Endothelial cell of umbilical vein (primary cell): ENCODE data around the gene ADAMTSL3.

Experiments
- EZH2 ChIP-seq: IDR thresholded peaks from 2 replicates; pipeline ENCODE4 v1.6.1; 2012; ENCODE audit warnings: borderline replicate concordance, low read depth, mild to moderate bottlenecking, moderate library complexity, low read length, inconsistent platforms; ENCODE audit not compliant: severe bottlenecking
- TF ChIP-seq, protein P1 (sequence below): IDR thresholded peaks from 2 replicates; pipeline ENCODE4 v1.6.1; 2011; ENCODE audit not compliant: insufficient read depth, insufficient read length

DNA sequence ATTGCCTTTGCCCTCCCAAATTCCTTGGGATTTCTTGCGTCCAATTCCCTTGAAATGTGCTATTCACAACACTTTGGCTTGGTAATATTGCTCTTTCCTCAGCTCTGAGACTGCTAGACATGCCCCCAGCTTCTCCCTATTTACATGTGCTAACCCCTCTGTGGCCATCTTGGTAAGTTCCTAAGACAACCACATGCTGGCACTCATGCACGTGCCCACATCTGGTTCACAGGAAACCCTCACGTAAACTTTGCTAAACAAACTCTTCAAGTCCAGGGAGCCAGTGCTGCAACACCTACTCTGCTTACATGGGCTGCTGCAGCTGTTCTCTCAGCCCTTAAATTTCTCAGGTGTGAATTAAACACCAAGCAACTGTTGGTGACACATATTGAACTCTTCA is 121.8 kb downstream of the ADAMTSL3 start:
- TF ChIP-seq, protein P1, sequence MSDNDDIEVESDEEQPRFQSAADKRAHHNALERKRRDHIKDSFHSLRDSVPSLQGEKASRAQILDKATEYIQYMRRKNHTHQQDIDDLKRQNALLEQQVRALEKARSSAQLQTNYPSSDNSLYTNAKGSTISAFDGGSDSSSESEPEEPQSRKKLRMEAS = no peak
- TF ChIP-seq EZH2 = no peak
